Bladder microvascular endothelial cell (primary cell): ENCODE results near the gene NBPF26. TPM values are rescaled to one million over a fixed set of nuclear protein-coding genes. Genes with fewer than 3 reads are reported as not detected.

Experiments used
- total RNA-seq: library from RNA; depleted of rRNA; stranded (reverse); fragments of >200 nt; gene quantifications from 2 replicates; pipeline ENCODE4 v1.2.3, GENCODE V29; 2014

The NBPF26 gene
- 2.4 and 12.0 TPM in 2 replicates for total RNA-seq

GRCh38 chr1:120723715-120724402 lies at the start of gene NBPF26:
TSS of gene NBPF26 (plus strand) at chr1:120723945.

Other genes with a start within 250 kb of the NBPF26 start
- not detected in 2 replicates for gene PPIAL4A, start 165.8 kb downstream of the NBPF26 start, total RNA-seq